Uterus (tissue), 4 donors: ENCODE data around the gene SMIM27. TPM values are rescaled to one million over a fixed set of nuclear protein-coding genes. Genes with fewer than 3 reads are reported as not detected.

Experiments used
- DNase-seq, 2 donors: peaks; one replicate each; pipeline ENCODE4 v3.0.0-alpha.2; 2019 to 2020
- H3K27ac ChIP-seq, 2 donors: fragments of 200-600 bp; sonication (generic); 1 replicate in 1 of 2; 2 replicates in 1 of 2; pipeline ENCODE4 v1.5.1; 2016 to 2018
- H3K27me3 ChIP-seq, 2 donors: fragments of 200-600 bp; sonication (generic); one replicate each; pipeline ENCODE4 v1.5.1; 2018 to 2019; ENCODE audit warnings: control low read depth in 1 of 2
- H3K36me3 ChIP-seq, 2 donors: fragments of 200-600 bp; sonication (generic); one replicate each; pipeline ENCODE4 v1.5.1; 2019; ENCODE audit warnings: control low read depth in 1 of 2
- H3K4me1 ChIP-seq, 2 donors: fragments of 200-600 bp; sonication (generic); one replicate each; pipeline ENCODE4 v1.5.1; 2018 to 2019; ENCODE audit warnings: control low read depth in 1 of 2
- H3K4me3 ChIP-seq, 2 donors: fragments of 200-600 bp; sonication (generic); 1 replicate in 1 of 2; 2 replicates in 1 of 2; pipeline ENCODE4 v1.5.1; 2018 to 2019; ENCODE audit warnings: mild to moderate bottlenecking in 1 of 2
- H3K9me3 ChIP-seq, 2 donors: fragments of 200-600 bp; sonication (generic); one replicate each; pipeline ENCODE4 v1.5.1; 2019; ENCODE audit warnings: control low read depth in 1 of 2
- CTCF ChIP-seq, 4 experiments: fragments of 200-600 bp in 2 of 4; fragments of 450-650 bp in 2 of 4; sonication (generic) in 2 of 4; IDR thresholded peaks; one replicate each; pipeline ENCODE4 v1.5.1; 2016 to 2019; ENCODE audit warnings: antibody characterized with exemption in 4 of 4, mild to moderate bottlenecking in 2 of 4, moderate library complexity in 1 of 4
- POLR2A ChIP-seq, 2 donors: fragments of 450-650 bp; IDR thresholded peaks; one replicate each; pipeline ENCODE4 v1.6.1; 2016; ENCODE audit warnings: antibody characterized with exemption in 2 of 2, mild to moderate bottlenecking in 1 of 2, moderate library complexity in 1 of 2
- intact Hi-C: fragments of 100-400 bp; cut with DNase I; formaldehyde crosslinking; loops from one replicate; pipeline ENCODE4 v1.15.1; 2023; ENCODE audit warnings: low total_unique reads
- total RNA-seq, 4 donors: library from RNA; depleted of rRNA in 3 of 4; stranded (reverse); fragments of >200 nt in 3 of 4; gene quantifications; one replicate each; pipeline versions ENCODE4 v1.1.0 to v1.2.4, GENCODE V29; 2014 to 2023
- donor health status: DM: yes; HTN: yes; CAD: no.

SMIM27 gene
- total RNA-seq, 4 donors from 2014 or later, result 1.7 to 8.1 TPM; not detected in 2

DNA sequence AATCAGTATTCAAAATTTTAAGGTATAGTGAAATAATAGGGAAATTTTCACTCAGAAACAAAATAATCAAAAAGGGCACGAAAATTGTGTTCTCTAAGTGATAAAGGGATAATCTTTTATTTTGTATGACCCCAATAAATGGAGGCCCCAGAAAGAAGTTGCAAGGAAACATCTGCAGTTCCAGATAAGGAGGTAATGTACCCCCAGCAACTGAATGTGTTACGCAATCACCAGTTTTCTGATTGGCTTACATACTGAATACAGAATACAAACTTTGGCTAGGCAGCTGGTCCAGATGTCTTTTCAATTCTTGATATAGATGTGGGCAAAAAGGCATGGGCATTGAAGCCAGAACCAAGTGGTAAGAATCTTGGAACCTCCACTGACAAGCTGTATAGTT lies 2.0 kb downstream of the SMIM27 start:
- DNase-seq, result no peak
- Histone ChIP-seq H3K36me3 (no peaks in the 10 kb centered on the region), H3K27ac (no peak overlapping the region), H3K4me3 (no peak overlapping the region), H3K27me3 (no peaks in the 10 kb centered on the region), H3K9me3 (no peaks in the 10 kb centered on the region), H3K4me1 (no peaks in the 10 kb centered on the region)
- intact Hi-C loops, result no loop called here
- TF ChIP-seq CTCF (IDR thresholded peaks at IDR 0.05) (no peak), POLR2A (IDR thresholded peaks at IDR 0.05) (no peak)

GRCh38 chr9:32554591-32554990 lies 2.5 kb downstream of the SMIM27 start:
- no peak for TF ChIP-seq POLR2A (IDR thresholded peaks at IDR 0.05)
- TF ChIP-seq CTCF (IDR thresholded peaks at IDR 0.05), result no peak
- no peaks in the 10 kb centered on the region for H3K36me3 ChIP-seq

GRCh38 chr9:32558408-32558934 lies 6.3 kb downstream of the SMIM27 start:
- H3K36me3 ChIP-seq, result no peaks in the 10 kb centered on the region

More at GRCh38 chr9:32554591-32554990, 2.5 kb downstream of the SMIM27 start:
- Histone ChIP-seq H3K27me3 (no peaks in the 10 kb centered on the region), H3K9me3 (no peaks in the 10 kb centered on the region), H3K4me1 (no peaks in the 10 kb centered on the region), H3K27ac (no peak overlapping the region), H3K4me3 (no peak overlapping the region)
- intact Hi-C loops, result no loop called here
- DNase-seq, result no peak

GRCh38 chr9:32565967-32566366 lies 13.8 kb downstream of the SMIM27 start:
- TF ChIP-seq CTCF (IDR thresholded peaks at IDR 0.05) (no peak), POLR2A (IDR thresholded peaks at IDR 0.05) (no peak)
- Histone ChIP-seq H3K36me3 (no peaks in the 10 kb centered on the region), H3K4me1 (no peaks in the 10 kb centered on the region), H3K27ac (no peak overlapping the region), H3K9me3 (no peaks in the 10 kb centered on the region), H3K27me3 (no peaks in the 10 kb centered on the region), H3K4me3 (no peak overlapping the region)
- intact Hi-C loops, result no loop called here
- no peak for DNase-seq

More at GRCh38 chr9:32558408-32558934, 6.3 kb downstream of the SMIM27 start:
- no peaks in the 10 kb centered on the region for H3K4me1 ChIP-seq
- H3K4me3 ChIP-seq, result no peak overlapping the region
- intact Hi-C loops, result no loop called here
- H3K27me3 ChIP-seq, result no peaks in the 10 kb centered on the region
- no peak for DNase-seq
- no peaks in the 10 kb centered on the region for H3K9me3 ChIP-seq
- TF ChIP-seq POLR2A (IDR thresholded peaks at IDR 0.05) (no peak), CTCF (IDR thresholded peaks at IDR 0.05) (no peak)
- H3K27ac ChIP-seq, result no peak overlapping the region

- Histone ChIP-seq H3K27me3 (no peaks in the 10 kb centered on the region), H3K4me3 (no peak overlapping the region), H3K27ac (no peak overlapping the region), H3K4me1 (peaks cover 0 to 4% of the 10 kb centered on the region in 2 donors), H3K36me3 (no peaks in the 10 kb centered on the region), H3K9me3 (no peaks in the 10 kb centered on the region)
- no peak for DNase-seq
- intact Hi-C loops, result no loop called here
- TF ChIP-seq POLR2A (IDR thresholded peaks at IDR 0.05) (no peak), CTCF (IDR thresholded peaks at IDR 0.05) (no peak)
These were observed 14.6 kb downstream of the SMIM27 start for GRCh38 chr9:32566770-32567169.
